ENCODE data around the gene HMGCS2.

DNA sequence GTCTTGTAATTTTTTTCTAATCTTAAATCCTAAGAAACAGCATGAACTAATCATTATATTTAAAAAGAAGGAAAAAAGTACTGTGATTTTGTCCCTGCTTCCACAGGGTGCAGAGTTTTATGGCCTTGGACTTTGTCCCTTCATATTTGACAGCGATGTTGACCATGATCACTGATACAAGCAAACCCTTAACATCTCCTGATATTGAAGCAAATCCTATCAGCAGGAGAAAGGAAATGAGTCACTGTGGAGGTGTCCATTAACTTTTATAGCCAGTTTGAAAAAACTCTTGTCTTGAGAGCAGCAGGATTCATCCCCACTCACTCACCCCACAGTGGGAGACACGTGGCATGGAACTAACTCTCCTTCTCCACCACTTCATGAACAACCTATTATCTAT lies 47.7 kb upstream of the HMGCS2 start:
- TF ChIP-seq, protein P1, sequence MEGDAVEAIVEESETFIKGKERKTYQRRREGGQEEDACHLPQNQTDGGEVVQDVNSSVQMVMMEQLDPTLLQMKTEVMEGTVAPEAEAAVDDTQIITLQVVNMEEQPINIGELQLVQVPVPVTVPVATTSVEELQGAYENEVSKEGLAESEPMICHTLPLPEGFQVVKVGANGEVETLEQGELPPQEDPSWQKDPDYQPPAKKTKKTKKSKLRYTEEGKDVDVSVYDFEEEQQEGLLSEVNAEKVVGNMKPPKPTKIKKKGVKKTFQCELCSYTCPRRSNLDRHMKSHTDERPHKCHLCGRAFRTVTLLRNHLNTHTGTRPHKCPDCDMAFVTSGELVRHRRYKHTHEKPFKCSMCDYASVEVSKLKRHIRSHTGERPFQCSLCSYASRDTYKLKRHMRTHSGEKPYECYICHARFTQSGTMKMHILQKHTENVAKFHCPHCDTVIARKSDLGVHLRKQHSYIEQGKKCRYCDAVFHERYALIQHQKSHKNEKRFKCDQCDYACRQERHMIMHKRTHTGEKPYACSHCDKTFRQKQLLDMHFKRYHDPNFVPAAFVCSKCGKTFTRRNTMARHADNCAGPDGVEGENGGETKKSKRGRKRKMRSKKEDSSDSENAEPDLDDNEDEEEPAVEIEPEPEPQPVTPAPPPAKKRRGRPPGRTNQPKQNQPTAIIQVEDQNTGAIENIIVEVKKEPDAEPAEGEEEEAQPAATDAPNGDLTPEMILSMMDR (IDR thresholded peaks at IDR 0.05; ENCODE audit: insufficient read depth, low read length, poor library complexity, severe bottlenecking): no peak
- TF ChIP-seq EZH2phosphoT487 (conservative IDR thresholded peaks at IDR 0.05; ENCODE audit: low read length): no peak
